T follicular helper cell (primary cell): ENCODE results near the gene GTPBP4.

ENCODE experiments used
- DNase-seq: peaks from one replicate; pipeline ENCODE4 v3.0.0-alpha.2; 2020; ENCODE audit warnings: low read depth

The GTPBP4 gene

GRCh38 chr10:966466-967235 is 21.6 kb upstream of the GTPBP4 start:
- no peak for DNase-seq

- DNase-seq, result no peak
These were observed 19.6 kb upstream of the GTPBP4 start for GRCh38 chr10:968546-969199.

- no peak for DNase-seq
These were observed 18.6 kb upstream of the GTPBP4 start for GRCh38 chr10:969473-970150.

GRCh38 chr10:970311-971149 is 17.7 kb upstream of the GTPBP4 start:
- DNase-seq, result no peak

GRCh38 chr10:971150-971542 is 17.1 kb upstream of the GTPBP4 start:
- DNase-seq, result no peak

- DNase-seq, result no peak
These were observed 16.6 kb upstream of the GTPBP4 start for GRCh38 chr10:971613-972012.

GRCh38 chr10:972763-973162 is 15.5 kb upstream of the GTPBP4 start:
- DNase-seq, result no peak

GRCh38 chr10:974038-974784 is 14.0 kb upstream of the GTPBP4 start:
- DNase-seq, result no peak

- no peak for DNase-seq
These were observed 13.5 kb upstream of the GTPBP4 start for GRCh38 chr10:974785-975074.

- no peak for DNase-seq
These were observed 11.9 kb upstream of the GTPBP4 start for GRCh38 chr10:976316-976715.

- no peak for DNase-seq
These were observed 9.3 kb upstream of the GTPBP4 start for GRCh38 chr10:978826-979421.

GRCh38 chr10:980468-981093 is 7.7 kb upstream of the GTPBP4 start:
- no peak for DNase-seq

GRCh38 chr10:983401-983800 is 4.8 kb upstream of the GTPBP4 start:
- DNase-seq, result no peak

GRCh38 chr10:983971-984655 is 4.1 kb upstream of the GTPBP4 start:
- no peak for DNase-seq

- no peak for DNase-seq
These were observed 2.9 kb upstream of the GTPBP4 start for GRCh38 chr10:985361-985760.

GRCh38 chr10:986137-986825 is 2.0 kb upstream of the GTPBP4 start:
- no peak for DNase-seq

GRCh38 chr10:986881-987619 is 1.2 kb upstream of the GTPBP4 start:
- DNase-seq, result no peak

- no peak for DNase-seq
These were observed 689 bp upstream of the GTPBP4 start for GRCh38 chr10:987620-987869.
